GM12874 (cell line): ENCODE results near the gene FBN2.

Source experiments
- TF ChIP-seq, protein P1 (sequence below): IDR thresholded peaks from 2 replicates; pipeline ENCODE4 v1.5.1; 2011; ENCODE audit warnings: low read depth, mild to moderate bottlenecking, control low read depth, low read length, moderate library complexity; ENCODE audit not compliant: insufficient read depth

FBN2 gene

DNA sequence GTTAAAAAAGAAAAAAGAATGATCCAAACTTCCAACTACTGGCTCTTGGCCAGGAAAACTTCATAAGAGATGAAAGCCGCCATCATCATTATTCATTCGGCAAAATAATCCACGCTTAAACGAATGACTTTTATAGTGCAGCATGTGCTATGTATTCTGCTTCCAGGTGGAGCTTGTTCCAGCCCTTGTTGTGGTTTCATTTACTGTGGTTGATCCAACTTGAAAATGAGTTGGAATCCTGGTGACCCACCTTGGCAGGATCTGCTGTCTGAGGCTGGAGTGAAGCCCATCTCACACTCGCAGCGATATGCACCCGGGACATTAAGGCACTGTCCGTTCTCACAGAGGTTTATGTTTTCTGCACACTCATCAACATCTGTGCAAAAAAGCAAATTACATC is 209.6 kb downstream of the FBN2 start:
- TF ChIP-seq, protein P1, sequence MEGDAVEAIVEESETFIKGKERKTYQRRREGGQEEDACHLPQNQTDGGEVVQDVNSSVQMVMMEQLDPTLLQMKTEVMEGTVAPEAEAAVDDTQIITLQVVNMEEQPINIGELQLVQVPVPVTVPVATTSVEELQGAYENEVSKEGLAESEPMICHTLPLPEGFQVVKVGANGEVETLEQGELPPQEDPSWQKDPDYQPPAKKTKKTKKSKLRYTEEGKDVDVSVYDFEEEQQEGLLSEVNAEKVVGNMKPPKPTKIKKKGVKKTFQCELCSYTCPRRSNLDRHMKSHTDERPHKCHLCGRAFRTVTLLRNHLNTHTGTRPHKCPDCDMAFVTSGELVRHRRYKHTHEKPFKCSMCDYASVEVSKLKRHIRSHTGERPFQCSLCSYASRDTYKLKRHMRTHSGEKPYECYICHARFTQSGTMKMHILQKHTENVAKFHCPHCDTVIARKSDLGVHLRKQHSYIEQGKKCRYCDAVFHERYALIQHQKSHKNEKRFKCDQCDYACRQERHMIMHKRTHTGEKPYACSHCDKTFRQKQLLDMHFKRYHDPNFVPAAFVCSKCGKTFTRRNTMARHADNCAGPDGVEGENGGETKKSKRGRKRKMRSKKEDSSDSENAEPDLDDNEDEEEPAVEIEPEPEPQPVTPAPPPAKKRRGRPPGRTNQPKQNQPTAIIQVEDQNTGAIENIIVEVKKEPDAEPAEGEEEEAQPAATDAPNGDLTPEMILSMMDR, result no peak

GRCh38 chr5:128328007-128328406 is 210.0 kb downstream of the FBN2 start:
- TF ChIP-seq, protein P1, result no peak

- TF ChIP-seq, protein P1, result no peak
Measured at GRCh38 chr5:128318691-128319090, 219.4 kb downstream of the FBN2 start.

- TF ChIP-seq, protein P1, result no peak
Measured at GRCh38 chr5:128317481-128317880, 220.6 kb downstream of the FBN2 start.

DNA sequence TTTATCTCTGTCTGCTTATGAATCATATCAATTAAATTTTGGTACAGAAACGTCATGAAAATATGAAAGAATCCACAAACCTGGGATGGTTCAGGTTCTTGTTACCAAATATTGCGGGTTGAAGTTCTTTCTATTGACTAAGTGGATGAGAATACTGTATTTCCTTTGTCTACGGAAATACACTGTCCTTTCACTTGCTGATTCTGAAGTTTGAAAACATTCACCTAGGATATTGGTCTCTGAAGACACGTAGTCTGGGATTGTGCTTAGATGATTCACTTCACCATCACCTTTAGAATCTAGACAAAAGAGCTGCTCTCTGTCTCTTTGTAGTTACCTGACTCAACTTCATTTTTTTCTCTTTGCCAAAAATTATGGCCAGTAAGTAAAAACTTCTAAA is 222.4 kb downstream of the FBN2 start:
- TF ChIP-seq, protein P1, result no peak

DNA sequence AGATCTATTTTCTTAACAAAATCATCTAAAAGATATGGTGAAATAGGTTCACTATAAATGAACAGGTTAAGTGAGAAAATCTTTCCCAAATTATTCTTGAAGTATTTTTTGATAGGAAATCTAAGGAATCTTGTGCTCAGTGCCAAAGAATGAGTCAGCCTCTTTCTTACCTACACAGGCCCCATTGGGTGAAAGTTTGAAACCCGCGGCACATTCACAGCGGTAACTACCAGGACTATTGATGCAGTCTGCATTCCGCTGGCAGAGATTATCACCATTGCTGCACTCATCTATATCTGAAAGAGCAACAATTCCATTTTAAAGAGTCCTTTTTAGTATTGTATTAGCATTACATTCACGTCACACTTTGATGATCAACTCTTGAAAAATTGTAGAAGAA is 232.7 kb downstream of the FBN2 start:
- TF ChIP-seq, protein P1, result no peak

- TF ChIP-seq, protein P1, result no peak
Measured at GRCh38 chr5:128304791-128305190, 233.3 kb downstream of the FBN2 start.

DNA sequence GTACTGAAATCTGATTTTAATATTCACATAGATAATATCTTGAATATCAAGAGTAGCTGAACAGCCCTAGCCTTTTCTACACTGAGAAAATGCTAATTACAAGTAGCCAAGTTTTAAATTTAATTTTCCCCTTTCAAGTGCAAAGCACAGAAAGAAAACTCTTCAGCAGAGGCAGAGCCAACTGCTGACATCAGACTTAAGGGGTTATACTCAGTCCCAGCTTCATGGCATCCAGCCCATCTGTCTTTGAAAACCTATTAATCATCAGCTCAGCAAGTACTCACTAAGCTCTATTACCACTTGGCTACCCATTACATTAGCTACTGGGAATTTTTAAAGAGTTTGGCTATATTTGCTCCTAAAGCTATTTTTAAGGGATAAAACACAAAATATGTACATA is 234.0 kb downstream of the FBN2 start:
- TF ChIP-seq, protein P1, result no peak
